ENCODE data around the gene SSUH2.

- no peak for TF ChIP-seq CTCF (IDR thresholded peaks at IDR 0.05)
- no peak for TF ChIP-seq POLR2A (IDR thresholded peaks at IDR 0.05)
These were observed 18.0 kb upstream of the SSUH2 start for GRCh38 chr3:8662594-8662993.

Data from esophagus squamous epithelium (tissue), 4 donors.